Measurements from ENCODE around the gene EFHB.
"Not testable (repeated sequence)": the region's sequence is repeated elsewhere in the genome, so short reads cannot be mapped to it uniquely, and the experiment has no call there.

The EFHB gene, protein sequence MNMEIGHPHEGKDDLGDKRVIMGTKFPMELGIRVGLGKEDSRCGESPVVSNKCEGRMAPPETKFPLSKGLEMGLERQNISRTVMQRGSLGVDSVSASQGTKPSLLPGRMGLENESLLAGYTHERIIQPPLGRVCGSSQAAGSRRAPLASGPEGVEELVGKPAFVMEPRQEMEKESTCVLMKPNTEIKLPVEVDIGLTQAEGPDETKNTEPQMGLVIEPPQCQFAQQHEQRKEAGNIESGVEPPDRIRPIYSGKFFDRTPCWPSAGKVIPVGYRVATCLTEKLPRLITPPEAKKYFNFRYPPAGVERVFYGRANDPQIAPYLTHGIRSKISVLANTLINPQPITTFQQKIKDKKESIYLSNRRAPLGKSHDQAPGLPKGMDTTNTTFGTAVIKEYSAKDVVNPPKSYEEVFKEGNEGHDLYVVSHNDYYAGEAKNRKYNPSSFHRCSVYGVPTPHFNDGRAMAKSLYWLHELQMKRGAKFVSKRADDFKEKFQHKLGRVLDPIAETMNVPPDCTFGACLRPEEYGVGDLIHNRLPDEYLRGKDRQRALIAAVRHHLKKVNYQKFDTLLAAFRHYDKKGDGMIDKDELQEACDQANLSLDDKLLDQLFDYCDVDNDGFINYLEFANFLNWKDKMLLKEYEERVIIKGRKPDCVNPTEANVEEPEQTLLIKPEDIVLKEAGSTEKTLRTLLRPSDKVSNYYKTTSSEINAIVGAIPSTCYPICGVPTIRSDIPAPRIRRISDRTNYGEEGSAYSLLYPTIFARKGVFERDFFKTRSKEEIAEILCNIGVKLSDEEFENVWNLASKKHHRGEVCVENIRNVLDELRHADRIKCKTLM

DNA sequence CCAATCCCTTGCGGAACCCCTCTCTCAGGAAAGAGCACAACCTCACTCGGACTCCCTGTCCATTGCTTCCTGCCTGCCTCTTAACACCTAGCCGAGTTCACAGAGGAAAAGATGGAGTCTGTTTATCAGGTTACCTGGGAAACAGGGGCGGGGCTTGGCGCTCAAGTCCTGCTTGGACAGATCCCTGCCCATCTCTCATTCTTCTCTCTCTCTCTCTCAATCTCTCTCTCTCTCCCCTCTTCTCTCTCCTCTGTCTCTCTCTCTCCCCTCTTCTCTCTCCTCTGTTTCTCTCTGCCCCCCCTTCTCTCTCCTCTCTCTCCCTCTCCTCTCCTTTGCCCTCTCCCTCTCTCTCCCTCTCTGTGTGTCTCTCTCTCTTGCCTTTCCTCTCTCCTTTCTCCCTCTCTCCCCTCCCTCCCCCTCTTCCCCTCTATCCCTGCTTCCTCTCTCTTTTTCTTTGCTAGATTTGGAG lies at the start of gene EFHB:
TSS of gene EFHB (minus strand) at position 120 of the 469 bp plus-strand sequence. CDS start 199 bp downstream, outside the sequence.
- in situ Hi-C loops (cut with MboI; ENCODE audit: low sequenced_read_pairs): no loop called here

GRCh38 chr3:19972054-19972453 lies 38.0 kb upstream of the EFHB start:
- in situ Hi-C loops (cut with MboI; ENCODE audit: low sequenced_read_pairs): no loop called here

DNA sequence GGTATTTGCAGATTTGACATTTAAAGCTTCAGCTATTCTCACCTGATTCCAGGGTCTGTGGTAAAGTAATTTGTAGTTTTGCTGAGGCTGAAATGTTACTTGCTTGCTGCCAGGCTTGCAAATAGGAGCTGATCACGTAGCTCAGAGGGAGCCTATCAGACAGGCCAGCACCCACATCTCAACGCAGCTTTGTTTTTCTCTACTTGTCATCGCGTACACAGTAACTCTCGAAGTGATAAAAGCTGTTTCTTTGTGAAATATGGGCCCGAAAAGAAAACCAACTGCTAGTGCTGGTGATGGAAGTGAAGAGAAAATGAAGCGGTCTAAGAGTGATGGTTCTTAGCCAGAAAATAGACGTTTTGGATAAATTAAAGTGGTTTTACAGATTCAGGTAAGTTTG lies 36.3 kb upstream of the EFHB start:
- in situ Hi-C loops (cut with MboI; ENCODE audit: low sequenced_read_pairs): no loop called here

GRCh38 chr3:19967812-19968211 lies 33.8 kb upstream of the EFHB start:
- in situ Hi-C loops (cut with MboI; ENCODE audit: low sequenced_read_pairs): no loop called here

- in situ Hi-C loops (cut with MboI; ENCODE audit: low sequenced_read_pairs): no loop called here
Observed at GRCh38 chr3:19967208-19967607, 33.2 kb upstream of the EFHB start.

- in situ Hi-C loops (cut with MboI; ENCODE audit: low sequenced_read_pairs): no loop called here
Observed at GRCh38 chr3:19961960-19962359, 27.9 kb upstream of the EFHB start.

DNA sequence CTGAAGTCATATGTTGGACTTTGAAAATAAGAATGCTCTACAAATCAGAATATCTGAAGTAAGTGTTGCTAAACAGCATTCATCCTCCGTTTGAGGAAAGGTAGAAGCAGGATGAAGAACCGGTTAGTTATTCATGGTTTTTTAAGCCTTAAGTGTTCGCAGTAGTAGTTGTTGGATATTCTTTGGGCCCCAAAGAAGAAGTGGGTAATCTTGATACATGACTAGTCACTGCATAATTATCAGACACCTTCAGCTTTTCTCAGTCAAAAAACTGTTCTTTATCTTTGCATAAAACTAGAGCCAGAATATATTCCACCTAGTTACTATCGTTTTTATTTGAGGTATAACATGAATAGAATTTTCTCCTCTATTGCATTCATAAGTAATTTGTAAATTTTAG lies 26.7 kb upstream of the EFHB start:
- in situ Hi-C loops (cut with MboI; ENCODE audit: low sequenced_read_pairs): no loop called here

GRCh38 chr3:19959505-19959904 lies 25.5 kb upstream of the EFHB start:
- in situ Hi-C loops (cut with MboI; ENCODE audit: low sequenced_read_pairs): no loop called here

GRCh38 chr3:19957354-19957753 lies 23.3 kb upstream of the EFHB start:
- in situ Hi-C loops (cut with MboI; ENCODE audit: low sequenced_read_pairs): not testable (repeated sequence)

- in situ Hi-C loops (cut with MboI; ENCODE audit: low sequenced_read_pairs): no loop called here
Observed at GRCh38 chr3:19954676-19955075, 20.7 kb upstream of the EFHB start.

GRCh38 chr3:19950316-19950715 lies 16.3 kb upstream of the EFHB start:
- in situ Hi-C loops (cut with MboI; ENCODE audit: low sequenced_read_pairs): no loop called here

- in situ Hi-C loops (cut with MboI; ENCODE audit: low sequenced_read_pairs): no loop called here
Observed at GRCh38 chr3:19948226-19948591, 14.2 kb upstream of the EFHB start.

DNA sequence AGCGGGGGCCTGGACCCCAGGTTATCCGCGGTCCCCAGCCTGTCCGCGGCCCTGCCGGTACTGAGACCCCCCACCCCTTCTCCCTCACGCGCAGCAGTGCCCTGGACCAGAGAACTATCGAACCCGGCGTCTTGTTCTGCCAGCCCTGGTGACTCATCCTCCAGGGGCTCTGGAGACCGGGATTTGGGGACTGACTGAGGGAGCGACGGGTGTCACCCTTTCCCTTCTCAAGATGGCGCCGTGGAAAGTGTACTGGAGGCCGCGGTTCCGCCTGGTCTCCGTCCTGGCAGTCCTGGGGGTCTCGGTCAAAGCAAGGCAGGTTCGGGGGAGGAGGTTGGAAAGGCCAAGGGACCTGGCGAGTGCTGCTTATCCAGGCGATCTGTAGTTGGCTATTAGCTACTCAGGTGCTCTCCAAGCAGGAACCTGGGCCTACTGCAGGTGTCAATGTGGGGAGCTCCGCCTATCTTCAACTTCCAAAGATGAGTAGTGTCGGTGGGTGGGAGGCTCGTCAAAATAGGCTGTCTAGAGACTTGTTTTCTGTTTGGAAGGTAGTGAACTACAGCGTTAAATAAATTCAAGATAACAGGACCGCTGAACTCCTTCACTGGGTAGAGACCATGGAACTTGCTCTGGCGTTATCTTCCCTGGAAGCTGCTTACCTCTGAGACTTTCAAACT lies 13.7 kb upstream of the EFHB start:
- in situ Hi-C loops (cut with MboI; ENCODE audit: low sequenced_read_pairs): no loop called here

GRCh38 chr3:19946832-19947548 lies 13.0 kb upstream of the EFHB start, which contains the start of gene RAB5A:
Gene RAB5A, plus strand, starts transcription at chr3:19947097. Its CDS starts 3,802 bp downstream, at chr3:19950899.
- in situ Hi-C loops (cut with MboI; ENCODE audit: low sequenced_read_pairs): no loop called here

GRCh38 chr3:19945969-19946831 lies 12.2 kb upstream of the EFHB start:
- in situ Hi-C loops (cut with MboI; ENCODE audit: low sequenced_read_pairs): no loop called here

GRCh38 chr3:19945534-19945933 lies 11.5 kb upstream of the EFHB start:
- in situ Hi-C loops (cut with MboI; ENCODE audit: low sequenced_read_pairs): no loop called here

DNA sequence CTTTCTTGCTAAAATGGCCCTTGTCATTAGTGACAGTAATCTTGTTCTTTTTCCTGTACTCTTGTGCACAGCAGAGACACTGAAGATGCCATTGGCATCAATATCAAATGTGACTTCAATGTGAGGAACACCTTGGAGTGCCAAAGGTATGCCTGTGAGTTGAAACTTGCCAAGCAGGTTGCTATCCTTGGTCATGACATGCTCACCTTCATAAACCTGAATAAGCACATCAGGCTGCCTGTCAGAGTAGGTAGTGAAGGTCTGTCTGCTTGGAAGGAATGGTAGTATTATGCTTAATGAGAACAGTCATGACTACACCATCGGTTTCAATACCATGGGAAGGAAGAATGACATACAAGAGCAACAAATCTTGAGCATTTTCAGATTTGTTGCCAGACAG lies 6.6 kb upstream of the EFHB start:
- in situ Hi-C loops (cut with MboI; ENCODE audit: low sequenced_read_pairs): no loop called here

DNA sequence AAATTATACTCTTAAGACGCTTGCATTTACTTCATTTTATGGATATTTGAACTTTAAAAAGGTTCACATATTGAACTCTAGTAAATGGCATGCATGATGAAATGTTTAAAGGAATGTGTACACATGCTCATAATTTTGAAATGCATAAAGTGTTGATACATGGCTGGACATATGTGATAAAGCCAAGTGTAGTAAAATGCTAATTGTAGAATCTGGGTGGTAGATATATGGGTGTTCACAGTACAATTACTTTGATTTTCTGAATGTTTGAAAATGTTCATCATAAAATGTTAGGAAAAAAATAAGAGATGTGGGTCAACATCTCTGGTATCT lies 4.2 kb upstream of the EFHB start:
- in situ Hi-C loops (cut with MboI; ENCODE audit: low sequenced_read_pairs): no loop called here

DNA sequence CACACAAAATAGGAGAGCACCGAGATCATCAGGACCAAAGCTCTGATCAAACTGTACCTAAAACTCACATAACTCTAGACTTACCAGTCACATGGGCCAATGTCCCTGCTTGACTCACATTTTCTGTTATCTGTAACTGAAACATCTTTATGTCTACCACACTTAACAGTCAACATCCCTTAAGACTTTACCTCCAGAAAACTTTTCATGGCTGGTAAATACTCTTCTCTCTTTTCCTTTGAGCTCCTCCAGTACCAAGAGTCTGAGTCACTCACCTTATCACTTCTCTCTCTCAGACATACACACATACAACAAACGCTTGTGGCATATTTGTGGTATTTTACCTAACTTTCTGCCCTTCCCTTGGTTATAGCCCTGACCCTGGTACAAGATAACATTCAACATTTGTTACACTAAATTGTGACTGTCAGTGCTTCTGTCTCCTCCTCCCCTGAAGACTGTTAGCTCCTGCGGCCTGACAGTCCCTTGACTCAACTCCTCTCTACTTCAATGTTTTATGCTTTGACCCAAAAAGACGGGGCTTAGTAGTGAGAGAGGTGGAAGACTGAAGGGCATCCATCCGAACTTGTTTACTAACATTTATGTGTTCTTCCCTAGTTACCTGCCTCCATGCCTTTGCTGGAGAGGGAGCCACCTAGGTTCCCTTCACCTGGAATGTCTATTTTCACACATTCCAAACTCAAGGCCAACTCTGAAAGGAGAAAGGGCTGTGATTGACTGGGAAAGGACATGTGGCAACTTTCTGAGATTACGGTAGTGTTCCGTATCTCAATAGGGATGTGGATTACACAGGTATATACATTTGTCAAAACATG lies 3.7 kb upstream of the EFHB start:
- in situ Hi-C loops (cut with MboI; ENCODE audit: low sequenced_read_pairs): no loop called here

All from hTERT RPE-1 (cell line).